Activated CD8-positive, alpha-beta T cell treated with anti-CD3 and anti-CD28 coated beads for 36 hours (primary cell): Measurements from ENCODE around the gene NDC1. TPM values are rescaled to one million over a fixed set of nuclear protein-coding genes. Genes with fewer than 3 reads are reported as not detected.

Experiments used
- ATAC-seq: fragments of 200-7000 bp; cut with Tn5 transposase; one replicate; pipeline ENCODE4 v1.10.0; 2021; ENCODE audit warnings: mild to moderate bottlenecking, moderate library complexity
- CTCF ChIA-PET: fragments of 350-600 bp; sonication (Branson Sonifier 250); formaldehyde crosslinking; loops from one replicate; lab custom pipeline; 2021; ENCODE audit warnings: antibody characterized with exemption; lab: Charles Lee
- POLR2A ChIA-PET: fragments of 350-600 bp; sonication (Branson Sonifier 250); formaldehyde crosslinking; loops from one replicate; lab custom pipeline; 2021; ENCODE audit warnings: antibody characterized with exemption; lab: Charles Lee
- DNase-seq: peaks from one replicate; pipeline ENCODE4 v3.0.0-alpha.2; 2020
- H3K27ac Mint-ChIP-seq: one replicate; pipeline ENCODE4 v1.8.0; 2021; ENCODE audit warnings: mild to moderate bottlenecking, mixed read lengths
- H3K27me3 Mint-ChIP-seq: one replicate; pipeline ENCODE4 v1.8.0; 2021; ENCODE audit warnings: mixed read lengths
- H3K36me3 Mint-ChIP-seq: one replicate; pipeline ENCODE4 v1.8.0; 2021; ENCODE audit warnings: low read depth, mixed read lengths
- H3K4me1 Mint-ChIP-seq: one replicate; pipeline ENCODE4 v1.8.0; 2021; ENCODE audit warnings: low read depth, mixed read lengths
- H3K4me3 Mint-ChIP-seq: one replicate; pipeline ENCODE4 v1.8.0; 2021; ENCODE audit warnings: mild to moderate bottlenecking, moderate library complexity, mixed read lengths
- H3K9me3 Mint-ChIP-seq: one replicate; pipeline ENCODE4 v1.8.0; 2021; ENCODE audit warnings: mixed read lengths
- CTCF ChIP-seq: fragments of 200-600 bp; IDR thresholded peaks from one replicate; pipeline ENCODE4 v1.8.0; 2022; ENCODE audit warnings: antibody characterized with exemption, mild to moderate bottlenecking
- intact Hi-C: fragments of 100-400 bp; cut with micrococcal nuclease; formaldehyde crosslinking; loops from one replicate; pipeline ENCODE4 v1.10.0; 2022
- total RNA-seq, 2 experiments: library from RNA; stranded (reverse); gene quantifications; one replicate each; pipeline ENCODE4 v1.2.3, GENCODE V29; 2021

Gene NDC1
- total RNA-seq, 2 experiments from 2014 or later, result 39.6 to 43.9 TPM

GRCh38 chr1:53810007-53810406, 28.1 kb downstream of the NDC1 start:
- TF ChIP-seq CTCF, result no peak
- no peaks in the 10 kb centered on the region for H3K9me3 Mint-ChIP-seq
- POLR2A ChIA-PET, result no interaction called here
- H3K36me3 Mint-ChIP-seq, result peaks cover 61% of the 10 kb centered on the region
- CTCF ChIA-PET, result interaction anchor here (2.0 kb wide), 1 partner anchor 10 kb away, joined by 7 read pairs; no protein-coding TSS in a partner anchor
- peaks cover 5% of the 10 kb centered on the region for H3K4me1 Mint-ChIP-seq
- no peak for ATAC-seq
- H3K27ac Mint-ChIP-seq, result no peak overlapping the region
- DNase-seq, result no peak
- intact Hi-C loops, result no loop called here
- H3K4me3 Mint-ChIP-seq, result no peak overlapping the region
- H3K27me3 Mint-ChIP-seq, result no peaks in the 10 kb centered on the region

- DNase-seq (no peak), ATAC-seq (no peak)
- intact Hi-C loops, result no loop called here
- H3K4me3 Mint-ChIP-seq, result no peak overlapping the region
- ChIA-PET POLR2A (no interaction called here), CTCF (interaction anchor here (0.9 to 1.9 kb wide), 3 partner anchors 13 to 53 kb away, joined by 3 to 5 read pairs (median 4); no protein-coding TSS in a partner anchor)
- no peak for TF ChIP-seq CTCF
- H3K27me3 Mint-ChIP-seq, result no peaks in the 10 kb centered on the region
- peaks cover 51% of the 10 kb centered on the region for H3K36me3 Mint-ChIP-seq
- H3K4me1 Mint-ChIP-seq, result no peaks in the 10 kb centered on the region
- no peak overlapping the region for H3K27ac Mint-ChIP-seq
- no peaks in the 10 kb centered on the region for H3K9me3 Mint-ChIP-seq
Observed at GRCh38 chr1:53807916-53808315, 30.2 kb downstream of the NDC1 start.

GRCh38 chr1:53804791-53805505, 33.1 kb downstream of the NDC1 start:
- ATAC-seq, result no peak
- Mint-ChIP-seq H3K27ac (no peak overlapping the region), H3K9me3 (no peaks in the 10 kb centered on the region), H3K27me3 (no peaks in the 10 kb centered on the region), H3K4me1 (no peaks in the 10 kb centered on the region), H3K36me3 (peaks cover 41% of the 10 kb centered on the region), H3K4me3 (no peak overlapping the region)
- no peak for TF ChIP-seq CTCF
- POLR2A ChIA-PET, result no interaction called here
- CTCF ChIA-PET, result no interaction called here
- intact Hi-C loops, result no loop called here
- no peak for DNase-seq

GRCh38 chr1:53804181-53804580, 33.9 kb downstream of the NDC1 start:
- Mint-ChIP-seq H3K27me3 (no peaks in the 10 kb centered on the region), H3K4me1 (no peaks in the 10 kb centered on the region), H3K4me3 (no peak overlapping the region), H3K27ac (no peak overlapping the region), H3K36me3 (peaks cover 47% of the 10 kb centered on the region), H3K9me3 (no peaks in the 10 kb centered on the region)
- DNase-seq (no peak), ATAC-seq (no peak)
- ChIA-PET CTCF (no interaction called here), POLR2A (no interaction called here)
- no peak for TF ChIP-seq CTCF
- intact Hi-C loops, result no loop called here

- H3K27me3 Mint-ChIP-seq, result no peaks in the 10 kb centered on the region
- no peaks in the 10 kb centered on the region for H3K9me3 Mint-ChIP-seq
- H3K36me3 Mint-ChIP-seq, result peaks cover 46% of the 10 kb centered on the region
- ATAC-seq (no peak), DNase-seq (no peak)
- H3K4me3 Mint-ChIP-seq, result no peak overlapping the region
- intact Hi-C loops, result no loop called here
- no peak for TF ChIP-seq CTCF
- POLR2A ChIA-PET, result interaction anchor here (0.6 kb wide), 1 partner anchor 236 kb away, joined by 4 read pairs; no protein-coding TSS in a partner anchor
- CTCF ChIA-PET, result no interaction called here
- no peak overlapping the region for H3K27ac Mint-ChIP-seq
- H3K4me1 Mint-ChIP-seq, result no peaks in the 10 kb centered on the region
Observed at GRCh38 chr1:53800621-53801020, 37.5 kb downstream of the NDC1 start.
